ENCODE data around the gene SSBP3.

DNA sequence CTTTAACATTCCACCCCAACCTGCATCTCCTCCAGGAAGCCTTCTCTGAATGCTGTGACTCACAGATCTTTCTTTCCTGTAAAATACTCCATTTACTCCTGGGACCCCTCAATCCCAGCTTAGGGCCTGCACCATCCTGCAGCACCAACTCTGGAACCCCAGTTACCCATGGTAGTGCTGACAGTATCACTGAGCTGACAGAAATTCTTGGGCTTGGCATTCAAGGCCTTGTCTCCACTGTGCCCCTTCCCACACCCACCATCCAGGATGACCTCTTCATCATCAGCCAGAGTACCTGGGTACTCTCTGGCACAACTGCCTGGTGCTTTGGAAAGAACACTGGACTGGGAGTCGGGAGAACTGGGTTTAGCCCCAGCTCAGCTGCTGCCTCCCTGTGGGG is 214.7 kb downstream of the SSBP3 start:
- TF ChIP-seq, protein P1, sequence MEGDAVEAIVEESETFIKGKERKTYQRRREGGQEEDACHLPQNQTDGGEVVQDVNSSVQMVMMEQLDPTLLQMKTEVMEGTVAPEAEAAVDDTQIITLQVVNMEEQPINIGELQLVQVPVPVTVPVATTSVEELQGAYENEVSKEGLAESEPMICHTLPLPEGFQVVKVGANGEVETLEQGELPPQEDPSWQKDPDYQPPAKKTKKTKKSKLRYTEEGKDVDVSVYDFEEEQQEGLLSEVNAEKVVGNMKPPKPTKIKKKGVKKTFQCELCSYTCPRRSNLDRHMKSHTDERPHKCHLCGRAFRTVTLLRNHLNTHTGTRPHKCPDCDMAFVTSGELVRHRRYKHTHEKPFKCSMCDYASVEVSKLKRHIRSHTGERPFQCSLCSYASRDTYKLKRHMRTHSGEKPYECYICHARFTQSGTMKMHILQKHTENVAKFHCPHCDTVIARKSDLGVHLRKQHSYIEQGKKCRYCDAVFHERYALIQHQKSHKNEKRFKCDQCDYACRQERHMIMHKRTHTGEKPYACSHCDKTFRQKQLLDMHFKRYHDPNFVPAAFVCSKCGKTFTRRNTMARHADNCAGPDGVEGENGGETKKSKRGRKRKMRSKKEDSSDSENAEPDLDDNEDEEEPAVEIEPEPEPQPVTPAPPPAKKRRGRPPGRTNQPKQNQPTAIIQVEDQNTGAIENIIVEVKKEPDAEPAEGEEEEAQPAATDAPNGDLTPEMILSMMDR (optimal IDR thresholded peaks at IDR 0.05 in 1 of 3, IDR thresholded peaks at IDR 0.05 in 1 of 3, conservative IDR thresholded peaks at IDR 0.05 in 1 of 3; ENCODE audit: extremely low read depth in 1 of 3, insufficient read depth in 2 of 3, low read length in 3 of 3), result no peak
- TF ChIP-seq EZH2 (IDR thresholded peaks at IDR 0.05; ENCODE audit: low read length), result no peak
